Measurements from ENCODE around the gene PIGX. TPM values are rescaled to one million over a fixed set of nuclear protein-coding genes. Genes with fewer than 3 reads are reported as not detected.
A peak's percentile ranks its signal among the peaks of the same experiment; 100 is the strongest.

PIGX gene
- total RNA-seq, 1 donor from 2014 or later: 26.6 TPM

DNA sequence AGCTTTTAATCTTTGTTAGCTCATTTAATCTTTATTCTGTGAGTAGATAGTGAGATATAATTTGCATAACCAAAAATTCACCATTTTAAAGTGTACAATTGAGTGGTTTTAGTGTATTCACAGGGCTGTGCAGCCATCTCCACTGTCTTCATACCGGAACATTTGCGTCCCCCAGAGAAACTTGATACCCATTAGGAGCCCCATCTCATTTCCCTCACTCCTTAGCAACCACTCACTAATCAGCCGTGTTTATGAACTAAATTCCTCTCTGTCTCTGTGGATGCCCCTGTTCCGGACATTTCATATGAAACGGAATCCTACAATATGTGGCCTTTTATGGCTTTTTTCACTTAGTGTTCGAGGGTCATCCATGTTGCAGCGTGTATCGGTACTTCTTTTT is 65.7 kb downstream of the PIGX start:
- Mint-ChIP-seq H3K4me1 (ENCODE audit: unreplicated experiment) (peaks cover 39% of the 10 kb centered on the region), H3K36me3 (ENCODE audit: unreplicated experiment) (peaks cover 12% of the 10 kb centered on the region), H3K27me3 (ENCODE audit: unreplicated experiment) (no peaks in the 10 kb centered on the region), H3K27ac (ENCODE audit: unreplicated experiment) (no peak overlapping the region), H3K4me3 (ENCODE audit: unreplicated experiment) (no peak overlapping the region), H3K9me3 (ENCODE audit: unreplicated experiment) (no peaks in the 10 kb centered on the region)
- no peak for DNase-seq (ENCODE audit: extremely low spot score, unreplicated experiment)
- TF ChIP-seq, protein P1, sequence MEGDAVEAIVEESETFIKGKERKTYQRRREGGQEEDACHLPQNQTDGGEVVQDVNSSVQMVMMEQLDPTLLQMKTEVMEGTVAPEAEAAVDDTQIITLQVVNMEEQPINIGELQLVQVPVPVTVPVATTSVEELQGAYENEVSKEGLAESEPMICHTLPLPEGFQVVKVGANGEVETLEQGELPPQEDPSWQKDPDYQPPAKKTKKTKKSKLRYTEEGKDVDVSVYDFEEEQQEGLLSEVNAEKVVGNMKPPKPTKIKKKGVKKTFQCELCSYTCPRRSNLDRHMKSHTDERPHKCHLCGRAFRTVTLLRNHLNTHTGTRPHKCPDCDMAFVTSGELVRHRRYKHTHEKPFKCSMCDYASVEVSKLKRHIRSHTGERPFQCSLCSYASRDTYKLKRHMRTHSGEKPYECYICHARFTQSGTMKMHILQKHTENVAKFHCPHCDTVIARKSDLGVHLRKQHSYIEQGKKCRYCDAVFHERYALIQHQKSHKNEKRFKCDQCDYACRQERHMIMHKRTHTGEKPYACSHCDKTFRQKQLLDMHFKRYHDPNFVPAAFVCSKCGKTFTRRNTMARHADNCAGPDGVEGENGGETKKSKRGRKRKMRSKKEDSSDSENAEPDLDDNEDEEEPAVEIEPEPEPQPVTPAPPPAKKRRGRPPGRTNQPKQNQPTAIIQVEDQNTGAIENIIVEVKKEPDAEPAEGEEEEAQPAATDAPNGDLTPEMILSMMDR (IDR thresholded peaks at IDR 0.05): no peak

GRCh38 chr3:196778755-196779154 is 66.6 kb downstream of the PIGX start:
- Mint-ChIP-seq H3K27ac (ENCODE audit: unreplicated experiment) (peak overlapping the region; percentile 69), H3K27me3 (ENCODE audit: unreplicated experiment) (no peaks in the 10 kb centered on the region), H3K36me3 (ENCODE audit: unreplicated experiment) (peaks cover 21% of the 10 kb centered on the region), H3K4me3 (ENCODE audit: unreplicated experiment) (no peak overlapping the region), H3K4me1 (ENCODE audit: unreplicated experiment) (peaks cover 33% of the 10 kb centered on the region), H3K9me3 (ENCODE audit: unreplicated experiment) (no peaks in the 10 kb centered on the region)
- TF ChIP-seq, protein P1 (IDR thresholded peaks at IDR 0.05): no peak
- no peak for DNase-seq (ENCODE audit: extremely low spot score, unreplicated experiment)

DNA sequence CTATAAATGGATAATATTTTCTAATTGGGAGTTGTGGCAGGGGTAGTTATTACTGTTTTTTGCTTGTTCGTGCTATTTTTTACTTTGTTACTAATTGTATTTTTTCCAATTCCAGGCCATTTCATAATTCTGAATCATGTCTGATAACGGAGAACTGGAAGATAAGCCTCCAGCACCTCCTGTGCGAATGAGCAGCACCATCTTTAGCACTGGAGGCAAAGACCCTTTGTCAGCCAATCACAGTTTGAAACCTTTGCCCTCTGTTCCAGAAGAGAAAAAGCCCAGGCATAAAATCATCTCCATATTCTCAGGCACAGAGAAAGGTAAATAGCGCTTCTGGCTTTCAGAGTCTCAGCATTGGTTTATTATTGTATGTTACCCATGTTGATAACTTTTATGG is 70.3 kb downstream of the PIGX start:
- Mint-ChIP-seq H3K36me3 (ENCODE audit: unreplicated experiment) (peaks cover 32% of the 10 kb centered on the region), H3K4me1 (ENCODE audit: unreplicated experiment) (peaks cover 21% of the 10 kb centered on the region), H3K27me3 (ENCODE audit: unreplicated experiment) (no peaks in the 10 kb centered on the region), H3K27ac (ENCODE audit: unreplicated experiment) (no peak overlapping the region), H3K4me3 (ENCODE audit: unreplicated experiment) (no peak overlapping the region), H3K9me3 (ENCODE audit: unreplicated experiment) (no peaks in the 10 kb centered on the region)
- no peak for DNase-seq (ENCODE audit: extremely low spot score, unreplicated experiment)
- TF ChIP-seq, protein P1 (IDR thresholded peaks at IDR 0.05): no peak

Other genes starting within 250 kb of the PIGX start
- gene RNF168, start 208.6 kb upstream of the PIGX start, total RNA-seq: 17.2 and 19.8 TPM in 2 replicates
- not detected in 2 replicates for gene SMCO1, start 197.0 kb upstream of the PIGX start, total RNA-seq
- gene WDR53, start 143.8 kb upstream of the PIGX start, total RNA-seq: 15.4 and 16.5 TPM in 2 replicates
- gene FBXO45, start 143.7 kb upstream of the PIGX start, total RNA-seq: 7.8 and 8.2 TPM in 2 replicates
- 0.13 and 0.24 TPM in 2 replicates for gene NRROS, start 72.7 kb upstream of the PIGX start, total RNA-seq
- gene CEP19, start 127 bp upstream of the PIGX start, total RNA-seq: 3.8 and 4.1 TPM in 2 replicates
- gene PAK2, start 27.5 kb downstream of the PIGX start, total RNA-seq: 76.7 and 79.4 TPM in 2 replicates
- gene SENP5, start 155.5 kb downstream of the PIGX start, total RNA-seq: 35.9 and 36.9 TPM in 2 replicates
- gene NCBP2, start 230.2 kb downstream of the PIGX start, total RNA-seq: 59.5 and 66.1 TPM in 2 replicates